SK-N-SH (cell line): ENCODE results near the gene ELMO2. TPM values are rescaled to one million over a fixed set of nuclear protein-coding genes. Genes with fewer than 3 reads are reported as not detected.

Source experiments
- CTCF ChIA-PET: fragments of 300-600, 350-600 bp; formaldehyde crosslinking; extraction: SDS; loops from one replicate; lab custom pipeline; 2021; lab: Yijun Ruan, JAX
- POLR2A ChIA-PET: fragments of 350-600 bp; sonication (Branson Sonifier 250); formaldehyde crosslinking; extraction: SDS; loops from one replicate; lab custom pipeline; 2020; ENCODE audit warnings: antibody characterized with exemption, inconsistent platforms; lab: Yijun Ruan, JAX
- DNase-seq: peaks from one replicate; pipeline ENCODE4 v3.0.0; 2012
- H2AFZ ChIP-seq: fragments of 200-600 bp; sonication (generic); 2 replicates; pipeline ENCODE4 v1.8.1; 2016; ENCODE audit warnings: antibody characterized with exemption, mild to moderate bottlenecking, low read depth
- H3F3A ChIP-seq: fragments of 200-600 bp; sonication (generic); replicated peaks from 2 replicates; pipeline ENCODE3; 2016; ENCODE audit warnings: antibody characterized with exemption, mild to moderate bottlenecking; ENCODE audit not compliant: insufficient read depth
- H3K27ac ChIP-seq, 2 experiments: fragments of 200-500 bp in 1 of 2; fragments of 200-600 bp in 1 of 2; sonication (Bioruptor generic) in 1 of 2; sonication (generic), shearing (Covaris generic) in 1 of 2; 2 replicates each; pipeline versions ENCODE4 v1.5.1 to v1.6.1; 2014 to 2016; ENCODE audit warnings: low read depth in 2 of 2, inconsistent platforms in 1 of 2, low read length in 1 of 2, mild to moderate bottlenecking in 1 of 2, mixed read lengths in 1 of 2
- H3K27me3 ChIP-seq: fragments of 200-600 bp; sonication (generic), shearing (Covaris generic); 2 replicates; pipeline ENCODE4 v1.6.1; 2016; ENCODE audit warnings: mixed run types; ENCODE audit not compliant: insufficient read depth
- H3K36me3 ChIP-seq, 2 experiments: fragments of 200-500 bp in 1 of 2; fragments of 200-600 bp in 1 of 2; sonication (Bioruptor generic) in 1 of 2; sonication (generic) in 1 of 2; replicated peaks in 1 of 2; 2 replicates each; pipeline versions ENCODE3 to v1.5.1; 2014 to 2016; ENCODE audit warnings: low read length in 1 of 2, mild to moderate bottlenecking in 1 of 2; ENCODE audit not compliant: insufficient read depth in 2 of 2, control insufficient read depth in 1 of 2
- H3K4me1 ChIP-seq, 2 experiments: fragments of 200-500 bp in 1 of 2; fragments of 200-600 bp in 1 of 2; sonication (Bioruptor generic) in 1 of 2; sonication (generic), shearing (Covaris generic) in 1 of 2; 2 replicates each; pipeline versions ENCODE4 v1.5.1 to v1.6.1; 2014 to 2016; ENCODE audit warnings: low read depth in 1 of 2, low read length in 1 of 2, mixed run types in 1 of 2; ENCODE audit not compliant: insufficient read depth in 2 of 2, control insufficient read depth in 1 of 2
- H3K4me2 ChIP-seq: fragments of 200-600 bp; sonication (generic), shearing (Covaris generic); 2 replicates; pipeline ENCODE4 v1.6.1; 2017; ENCODE audit warnings: mixed run types
- H3K4me3 ChIP-seq, 2 experiments: fragments of 200-500 bp in 1 of 2; fragments of 200-600 bp in 1 of 2; sonication (Bioruptor generic) in 1 of 2; sonication (generic), shearing (Covaris generic) in 1 of 2; 2 replicates each; pipeline versions ENCODE4 v1.5.1 to v1.8.1; 2014 to 2016; ENCODE audit warnings: low read depth in 2 of 2, inconsistent platforms in 1 of 2, low read length in 1 of 2, mild to moderate bottlenecking in 1 of 2, mixed read lengths in 1 of 2, moderate library complexity in 1 of 2
- H3K79me2 ChIP-seq: fragments of 200-600 bp; sonication (generic); 2 replicates; pipeline ENCODE4 v1.8.1; 2017; ENCODE audit warnings: mild to moderate bottlenecking; ENCODE audit not compliant: insufficient read depth
- H3K9ac ChIP-seq: fragments of 200-600 bp; sonication (generic); 2 replicates; pipeline ENCODE4 v1.6.1; 2017; ENCODE audit warnings: mixed run types
- H3K9me2 ChIP-seq: fragments of 200-600 bp; sonication (generic); 2 replicates; pipeline ENCODE4 v1.6.1; 2017; ENCODE audit warnings: mixed run types
- H3K9me3 ChIP-seq: fragments of 200-600 bp; sonication (generic); 2 replicates; pipeline ENCODE4 v1.6.1; 2017; ENCODE audit warnings: mixed run types, mild to moderate bottlenecking, moderate library complexity
- H4K20me1 ChIP-seq: fragments of 200-600 bp; sonication (generic); 2 replicates; pipeline ENCODE4 v1.6.1; 2017; ENCODE audit warnings: mild to moderate bottlenecking, mixed run types; ENCODE audit not compliant: insufficient read depth
- EP300 ChIP-seq, 2 experiments: IDR thresholded peaks; 2 replicates each; pipeline versions ENCODE4 v1.4.0 to v1.6.1; 2012; ENCODE audit warnings: borderline replicate concordance in 1 of 2, low read depth in 1 of 2, low read length in 1 of 2
- FOSL2 ChIP-seq: IDR thresholded peaks from 2 replicates; pipeline ENCODE4 v1.4.0; 2012; ENCODE audit warnings: low read depth, mild to moderate bottlenecking, moderate library complexity, borderline replicate concordance
- GATA2 ChIP-seq: sonication (generic); formaldehyde crosslinking; IDR thresholded peaks from 2 replicates; pipeline ENCODE4 v1.5.0; 2020; ENCODE audit warnings: mild to moderate bottlenecking, missing genetic modification reagents
- MEF2A ChIP-seq: IDR thresholded peaks from 2 replicates; pipeline ENCODE4 v1.4.0; 2012; ENCODE audit warnings: low read depth, borderline replicate concordance
- RXRA ChIP-seq: IDR thresholded peaks from 2 replicates; pipeline ENCODE4 v1.4.0; 2012; ENCODE audit warnings: low read depth, mild to moderate bottlenecking, borderline replicate concordance
- TCF12 ChIP-seq: IDR thresholded peaks from 2 replicates; pipeline ENCODE4 v1.4.0; 2012
- YY1 ChIP-seq: IDR thresholded peaks from 2 replicates; pipeline ENCODE4 v1.4.0; 2012; ENCODE audit warnings: low read depth, mild to moderate bottlenecking
- WGBS: methylation state at CpG from one replicate; pipeline ENCODE4 v1.1.6; 2017; ENCODE audit warnings: low lambda C conversion rate; 5-methylcytosine and 5-hydroxymethylcytosine counted together
- polyA plus RNA-seq, 3 experiments: library from polyadenylated mRNA; depleted of rRNA; stranded (reverse); fragments of >200 nt; gene quantifications; 2 replicates each; pipeline ENCODE4 v1.2.3, GENCODE V29; 2012
- TF ChIP-seq, protein P1 (sequence below): IDR thresholded peaks from 2 replicates; pipeline ENCODE4 v1.4.0; 2012; ENCODE audit warnings: low read depth, borderline replicate concordance
- TF ChIP-seq, protein P2 (sequence below): fragments of 150-350 bp; IDR thresholded peaks from 2 replicates; pipeline ENCODE4 v1.6.1; 2016; ENCODE audit warnings: mild to moderate bottlenecking, low read depth, low read length

The ELMO2 gene
- polyA plus RNA-seq, 1 of the 3 experiments (the other 2 are of a cell fraction) = 32.1 TPM

DNA sequence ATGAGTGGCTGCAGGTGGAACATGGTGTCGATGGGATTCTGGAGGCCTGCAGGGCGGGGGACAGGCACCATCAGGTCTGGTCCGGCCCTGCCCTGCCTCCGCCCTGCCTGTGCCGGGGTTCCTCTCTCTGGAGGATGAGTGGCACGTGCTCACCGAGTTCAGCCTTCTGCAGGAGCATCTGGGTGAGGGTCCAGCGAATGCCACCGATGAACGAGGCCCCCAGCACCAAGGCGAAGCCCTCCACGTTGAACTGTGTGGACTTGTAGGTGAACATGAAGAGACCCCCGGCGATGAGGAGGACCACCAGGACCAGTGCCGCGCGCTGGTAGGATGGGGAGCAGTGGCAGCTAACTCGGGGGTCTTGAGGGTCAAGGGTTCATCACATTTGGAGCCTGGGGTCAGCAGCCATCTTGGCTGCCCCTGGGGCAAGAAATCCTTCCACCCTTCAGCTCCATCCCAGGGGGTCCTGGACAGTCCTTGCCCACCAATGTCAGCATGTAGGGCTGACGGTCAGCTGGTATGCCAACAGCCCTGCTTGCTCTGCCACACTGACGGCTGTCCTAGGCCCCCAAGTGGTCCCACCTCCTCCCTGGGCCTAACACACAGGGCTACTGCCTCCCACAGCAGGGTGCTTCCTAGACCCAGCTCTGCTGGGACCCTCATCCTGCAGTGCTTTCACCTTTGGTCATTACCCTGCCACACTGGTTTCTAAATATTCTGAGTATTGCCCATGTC is 51.3 kb downstream of the ELMO2 start (continued):
- TF ChIP-seq, protein P1, sequence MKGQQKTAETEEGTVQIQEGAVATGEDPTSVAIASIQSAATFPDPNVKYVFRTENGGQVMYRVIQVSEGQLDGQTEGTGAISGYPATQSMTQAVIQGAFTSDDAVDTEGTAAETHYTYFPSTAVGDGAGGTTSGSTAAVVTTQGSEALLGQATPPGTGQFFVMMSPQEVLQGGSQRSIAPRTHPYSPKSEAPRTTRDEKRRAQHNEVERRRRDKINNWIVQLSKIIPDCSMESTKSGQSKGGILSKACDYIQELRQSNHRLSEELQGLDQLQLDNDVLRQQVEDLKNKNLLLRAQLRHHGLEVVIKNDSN = no peak
- TF ChIP-seq EP300 (IDR thresholded peaks at IDR 0.05; ENCODE audit: borderline replicate concordance in 1 of 2, low read depth in 1 of 2, low read length in 1 of 2) (no peak), MEF2A (no peak), GATA2 (CRISPR knock-in tag) (no peak)
- TF ChIP-seq, protein P2, sequence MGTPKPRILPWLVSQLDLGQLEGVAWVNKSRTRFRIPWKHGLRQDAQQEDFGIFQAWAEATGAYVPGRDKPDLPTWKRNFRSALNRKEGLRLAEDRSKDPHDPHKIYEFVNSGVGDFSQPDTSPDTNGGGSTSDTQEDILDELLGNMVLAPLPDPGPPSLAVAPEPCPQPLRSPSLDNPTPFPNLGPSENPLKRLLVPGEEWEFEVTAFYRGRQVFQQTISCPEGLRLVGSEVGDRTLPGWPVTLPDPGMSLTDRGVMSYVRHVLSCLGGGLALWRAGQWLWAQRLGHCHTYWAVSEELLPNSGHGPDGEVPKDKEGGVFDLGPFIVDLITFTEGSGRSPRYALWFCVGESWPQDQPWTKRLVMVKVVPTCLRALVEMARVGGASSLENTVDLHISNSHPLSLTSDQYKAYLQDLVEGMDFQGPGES = no peak

DNA sequence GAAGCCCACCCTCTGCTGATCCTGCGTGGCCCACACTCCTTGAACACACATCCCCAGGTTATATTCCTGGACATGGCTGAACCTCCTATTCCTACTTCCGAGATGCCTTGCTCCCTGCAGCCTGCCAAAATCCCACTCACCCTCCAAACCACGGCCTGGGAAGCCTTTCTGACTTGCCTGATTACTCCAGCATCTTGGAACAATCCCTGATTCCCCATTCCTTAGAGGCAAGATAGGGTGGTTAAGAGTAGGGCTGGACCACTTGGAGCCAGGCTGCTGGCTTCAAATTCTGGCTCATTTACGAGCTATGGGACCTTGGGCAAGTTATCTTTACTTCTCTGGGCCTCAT is 52.2 kb downstream of the ELMO2 start:
- Histone ChIP-seq H3K79me2 (no peaks in the 10 kb centered on the region), H3K4me1 (peaks cover 16 to 52% of the 10 kb centered on the region in 2 experiments; a peak in 3 of 4 replicates), H2AFZ (no peak overlapping the region), H3K4me2 (no peak overlapping the region), H3K9me2 (no peaks in the 10 kb centered on the region), H3K36me3 (peaks cover 16 to 44% of the 10 kb centered on the region in 2 experiments), H3K9ac (no peak overlapping the region), H3K4me3 (no peak overlapping the region), H3K27ac (no peak overlapping the region), H3K9me3 (no peaks in the 10 kb centered on the region), H4K20me1 (peaks cover 6% of the 10 kb centered on the region; the same call in 1 of the 2 replicates), H3K27me3 (no peaks in the 10 kb centered on the region), H3F3A (peaks cover 12% of the 10 kb centered on the region)
- TF ChIP-seq MEF2A (no peak), RXRA (no peak), YY1 (no peak), FOSL2 (no peak), TCF12 (no peak)
- TF ChIP-seq, protein P1 = no peak
- POLR2A ChIA-PET = interaction anchor here (1.2 to 1.4 kb wide), 2 partner anchors 9 to 15 kb away, joined by 3 to 4 read pairs; no protein-coding TSS in a partner anchor
- no peak for DNase-seq
- WGBS = 87% methylated on average over 4 of the region's 4 CpGs
- CTCF ChIA-PET = interaction anchor here (1.3 to 5.2 kb wide), 2 partner anchors 47 to 225 kb away, joined by 4 to 32 read pairs; no protein-coding TSS in a partner anchor
